ENCODE results near the gene IL24.

- TF ChIP-seq ZSCAN20 (CRISPR knock-in tag; IDR thresholded peaks at IDR 0.05), result no peak
- no peak for TF ChIP-seq POLR2A (IDR thresholded peaks at IDR 0.05; ENCODE audit: low read length)
- no peak for TF ChIP-seq MAFK (IDR thresholded peaks at IDR 0.05; ENCODE audit: partially characterized antibody)
Observed at GRCh38 chr1:206866062-206866461, 31.2 kb upstream of the IL24 start.
